OCI-LY7 (cell line): ENCODE results near the gene SYTL5. TPM values are rescaled to one million over a fixed set of nuclear protein-coding genes. Genes with fewer than 3 reads are reported as not detected.
"Not testable (repeated sequence)": the region's sequence is repeated elsewhere in the genome, so short reads cannot be mapped to it uniquely, and the experiment has no call there.

Experiments
- BruUV-seq: library from RNA; stranded (reverse); fragments of 400-500 nt; replicated peaks from 2 replicates; lab custom pipeline; 2021; lab: Mats Ljungman, UMichigan
- CTCF ChIA-PET: fragments of 300-600 bp; sonication (Branson Sonifier 250); formaldehyde crosslinking; loops from one replicate; lab custom pipeline; 2022; ENCODE audit warnings: antibody characterized with exemption; ENCODE audit not compliant: unreplicated experiment; lab: Charles Lee
- POLR2A ChIA-PET: fragments of 300-600 bp; sonication (Branson Sonifier 250); formaldehyde crosslinking; loops from one replicate; lab custom pipeline; 2022; ENCODE audit warnings: antibody characterized with exemption; lab: Charles Lee
- DNase-seq: peaks from one replicate; pipeline ENCODE4 v3.0.0-alpha.2; 2015; ENCODE audit warnings: low spot score
- H2AFZ ChIP-seq: fragments of 200-600 bp; sonication (generic), shearing (Covaris generic); 2 replicates; pipeline ENCODE4 v1.6.1; 2014; ENCODE audit warnings: mild to moderate bottlenecking, antibody characterized with exemption, low read length, moderate library complexity
- H3K27ac ChIP-seq: fragments of 200-600 bp; sonication (generic); 2 replicates; pipeline ENCODE4 v1.5.1; 2014; ENCODE audit warnings: mixed run types, low read depth, mild to moderate bottlenecking, moderate library complexity, low read length, inconsistent platforms; ENCODE audit not compliant: poor library complexity, severe bottlenecking
- H3K36me3 ChIP-seq: fragments of 200-600 bp; sonication (generic); 2 replicates; pipeline ENCODE4 v1.6.1; 2014; ENCODE audit warnings: mild to moderate bottlenecking, antibody characterized with exemption, low read length, moderate library complexity, mixed read lengths; ENCODE audit not compliant: insufficient read depth
- H3K4me1 ChIP-seq: fragments of 200-600 bp; sonication (generic); 2 replicates; pipeline ENCODE4 v1.5.1; 2014; ENCODE audit warnings: mild to moderate bottlenecking, low read length; ENCODE audit not compliant: insufficient read depth, poor library complexity, severe bottlenecking
- H3K4me2 ChIP-seq: fragments of 200-600 bp; sonication (generic); 2 replicates; pipeline ENCODE4 v1.6.1; 2014; ENCODE audit warnings: mild to moderate bottlenecking, low read length
- H3K4me3 ChIP-seq: fragments of 200-600 bp; sonication (generic); 2 replicates; pipeline ENCODE4 v1.5.1; 2014; ENCODE audit warnings: mild to moderate bottlenecking, low read depth, low read length; ENCODE audit not compliant: poor library complexity, severe bottlenecking
- H3K79me2 ChIP-seq: fragments of 200-600 bp; sonication (generic); 2 replicates; pipeline ENCODE4 v1.6.1; 2016; ENCODE audit warnings: low read depth, mild to moderate bottlenecking, low read length, moderate library complexity, mixed read lengths; ENCODE audit not compliant: insufficient read depth
- H3K9me2 ChIP-seq: fragments of 200-600 bp; sonication (generic); 2 replicates; pipeline ENCODE4 v1.6.1; 2016; ENCODE audit warnings: mild to moderate bottlenecking, low read length, mixed read lengths; ENCODE audit not compliant: insufficient read depth
- H3K9me3 ChIP-seq: fragments of 200-600 bp; sonication (generic); 2 replicates; pipeline ENCODE4 v1.6.1; 2014; ENCODE audit warnings: mild to moderate bottlenecking, mixed run types, low read length, mixed read lengths
- H4K20me1 ChIP-seq: fragments of 200-600 bp; sonication (generic); 2 replicates; pipeline ENCODE4 v1.6.1; 2014; ENCODE audit warnings: mild to moderate bottlenecking, antibody characterized with exemption, low read length, moderate library complexity, mixed read lengths; ENCODE audit not compliant: insufficient read depth
- CTCF ChIP-seq: fragments of 200-600 bp; sonication (generic); conservative IDR thresholded peaks from 2 replicates; pipeline ENCODE4 v1.5.1; 2014; ENCODE audit warnings: mild to moderate bottlenecking, antibody characterized with exemption, low read length, moderate library complexity, mixed read lengths
- EZH2phosphoT487 ChIP-seq: fragments of 200-600 bp; sonication (generic); IDR thresholded peaks from 2 replicates; pipeline ENCODE4 v1.6.1; 2018; ENCODE audit warnings: low read depth, borderline replicate concordance, mild to moderate bottlenecking, mixed run types, antibody characterized with exemption, low read length, moderate library complexity, mixed read lengths
- intact Hi-C: fragments of 100-400 bp; cut with micrococcal nuclease; formaldehyde crosslinking; loops from one replicate; pipeline ENCODE4 v1.10.0; 2022; ENCODE audit not compliant: unreplicated experiment
- total RNA-seq, 2 experiments: library from RNA; depleted of rRNA in 1 of 2; stranded (reverse); fragments of >200 nt in 1 of 2; shearing (Covaris generic) in 1 of 2; gene quantifications; 2 replicates each; pipeline ENCODE4 v1.2.3, GENCODE V29; 2014 to 2022

Gene SYTL5
- total RNA-seq, 2 experiments from 2014 or later: not detected

- no peak for TF ChIP-seq EZH2phosphoT487
- no peak for TF ChIP-seq CTCF
- H3K79me2 ChIP-seq: no peaks in the 10 kb centered on the region
- no TSS peak for BruUV-seq
- ChIA-PET CTCF (no interaction called here), POLR2A (interaction anchor here (0.8 kb wide), 1 partner anchor 30 kb away, joined by 3 read pairs; no protein-coding TSS in a partner anchor)
- no peak overlapping the region for H3K4me3 ChIP-seq
- no peaks in the 10 kb centered on the region for H4K20me1 ChIP-seq
- DNase-seq: no peak
- H3K9me2 ChIP-seq: no peaks in the 10 kb centered on the region
- no peaks in the 10 kb centered on the region for H3K4me1 ChIP-seq
- no peaks in the 10 kb centered on the region for H3K36me3 ChIP-seq
- no peaks in the 10 kb centered on the region for H3K9me3 ChIP-seq
- no peak overlapping the region for H3K4me2 ChIP-seq
- H2AFZ ChIP-seq: no peak overlapping the region
- intact Hi-C loops: no loop called here
- H3K27ac ChIP-seq: no peak overlapping the region
Observed at GRCh38 chrX:37986893-37987292, 19.5 kb upstream of the SYTL5 start.

DNA sequence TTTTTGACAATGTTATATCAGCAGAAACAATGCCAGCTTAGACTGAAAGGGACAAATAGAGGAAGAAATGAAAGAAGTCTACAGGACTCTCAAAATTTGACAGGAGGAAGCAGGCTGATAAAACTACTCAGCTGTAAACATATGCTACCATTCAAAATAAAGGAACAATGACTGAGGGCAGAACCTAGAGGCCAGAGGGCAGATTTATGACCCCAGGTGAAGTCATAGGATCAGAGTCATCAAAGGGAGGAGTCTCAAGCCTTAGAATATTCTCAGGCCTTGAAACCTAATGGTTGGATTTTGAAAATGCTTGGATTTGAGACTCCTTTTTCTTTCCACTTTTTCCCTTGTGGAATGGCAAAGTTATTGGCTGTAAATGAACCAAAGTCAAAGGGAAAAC is 17.0 kb upstream of the SYTL5 start:
- Histone ChIP-seq H3K27ac (no peak overlapping the region), H3K79me2 (no peaks in the 10 kb centered on the region), H3K4me3 (no peak overlapping the region), H2AFZ (no peak overlapping the region), H4K20me1 (no peaks in the 10 kb centered on the region), H3K9me2 (no peaks in the 10 kb centered on the region), H3K9me3 (no peaks in the 10 kb centered on the region), H3K4me1 (no peaks in the 10 kb centered on the region), H3K36me3 (no peaks in the 10 kb centered on the region), H3K4me2 (no peak overlapping the region)
- TF ChIP-seq EZH2phosphoT487 (no peak), CTCF (no peak)
- intact Hi-C loops: no loop called here
- ChIA-PET CTCF (no interaction called here), POLR2A (no interaction called here)
- no TSS peak for BruUV-seq
- no peak for DNase-seq

DNA sequence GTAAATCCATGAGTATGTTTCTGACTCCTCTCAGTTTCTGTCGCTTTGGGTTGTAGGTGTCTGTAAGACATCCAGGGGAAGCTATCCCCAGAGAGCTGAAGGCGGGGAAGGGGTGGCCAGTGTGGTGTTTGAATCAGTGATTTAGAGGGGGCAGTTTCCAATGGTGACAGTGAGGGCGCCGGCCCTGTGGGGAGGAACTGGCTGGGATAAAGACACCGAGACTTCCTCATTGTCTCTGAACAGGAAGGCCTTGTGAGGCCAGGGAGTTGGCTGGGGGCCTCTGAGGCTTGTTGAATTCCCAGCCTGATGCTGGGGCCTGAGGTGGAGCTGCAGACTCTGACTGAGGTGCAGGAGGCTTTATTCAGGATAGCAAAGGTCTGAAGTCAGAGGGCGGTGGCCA is 15.1 kb upstream of the SYTL5 start:
- BruUV-seq, intact Hi-C loops, DNase-seq, H3K4me3 ChIP-seq, H3K9me3 ChIP-seq, H4K20me1 ChIP-seq, POLR2A ChIA-PET, H3K36me3 ChIP-seq, H3K4me2 ChIP-seq, CTCF ChIA-PET, H2AFZ ChIP-seq, H3K9me2 ChIP-seq, H3K27ac ChIP-seq, H3K79me2 ChIP-seq, H3K4me1 ChIP-seq: not testable (repeated sequence)
